ENCODE measurements around the gene NECTIN1.

- TF ChIP-seq MAX (IDR thresholded peaks at IDR 0.05; ENCODE audit: low read depth, low read length) = no peak
- TF ChIP-seq CTCF (IDR thresholded peaks at IDR 0.05; ENCODE audit: low read depth, low read length) = no peak
- TF ChIP-seq POLR2A (IDR thresholded peaks at IDR 0.05; ENCODE audit: extremely low read depth, insufficient read length) = no peak
- TF ChIP-seq MYC (IDR thresholded peaks at IDR 0.05; ENCODE audit: low read depth, low read length) = no peak
These were observed 28.3 kb downstream of the NECTIN1 start for GRCh38 chr11:119700536-119701346.
